ENCODE data around the gene THTPA. TPM values are rescaled to one million over a fixed set of nuclear protein-coding genes. Genes with fewer than 3 reads are reported as not detected.

The THTPA gene, protein sequence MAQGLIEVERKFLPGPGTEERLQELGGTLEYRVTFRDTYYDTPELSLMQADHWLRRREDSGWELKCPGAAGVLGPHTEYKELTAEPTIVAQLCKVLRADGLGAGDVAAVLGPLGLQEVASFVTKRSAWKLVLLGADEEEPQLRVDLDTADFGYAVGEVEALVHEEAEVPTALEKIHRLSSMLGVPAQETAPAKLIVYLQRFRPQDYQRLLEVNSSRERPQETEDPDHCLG
- total RNA-seq, result 10 to 100 TPM; 10.3 to 13.4 TPM

GRCh38 chr14:23555882-23556699 lies at the start of gene THTPA:
TSS of gene THTPA (plus strand) at chr14:23556271. CDS start at chr14:23556758, 487 bp downstream.

GRCh38 chr14:23551266-23552028 lies 4.6 kb upstream of the THTPA start, which contains the start of gene ZFHX2:
TSS of gene ZFHX2 (minus strand) at chr14:23551765. CDS start at chr14:23535325, 16,440 bp downstream.

GRCh38 chr14:23567186-23568020 lies 11.3 kb downstream of the THTPA start, which contains the start of gene AP1G2:
TSS of gene AP1G2 (minus strand) at chr14:23567791. CDS start at chr14:23567314, 477 bp downstream.

DNA sequence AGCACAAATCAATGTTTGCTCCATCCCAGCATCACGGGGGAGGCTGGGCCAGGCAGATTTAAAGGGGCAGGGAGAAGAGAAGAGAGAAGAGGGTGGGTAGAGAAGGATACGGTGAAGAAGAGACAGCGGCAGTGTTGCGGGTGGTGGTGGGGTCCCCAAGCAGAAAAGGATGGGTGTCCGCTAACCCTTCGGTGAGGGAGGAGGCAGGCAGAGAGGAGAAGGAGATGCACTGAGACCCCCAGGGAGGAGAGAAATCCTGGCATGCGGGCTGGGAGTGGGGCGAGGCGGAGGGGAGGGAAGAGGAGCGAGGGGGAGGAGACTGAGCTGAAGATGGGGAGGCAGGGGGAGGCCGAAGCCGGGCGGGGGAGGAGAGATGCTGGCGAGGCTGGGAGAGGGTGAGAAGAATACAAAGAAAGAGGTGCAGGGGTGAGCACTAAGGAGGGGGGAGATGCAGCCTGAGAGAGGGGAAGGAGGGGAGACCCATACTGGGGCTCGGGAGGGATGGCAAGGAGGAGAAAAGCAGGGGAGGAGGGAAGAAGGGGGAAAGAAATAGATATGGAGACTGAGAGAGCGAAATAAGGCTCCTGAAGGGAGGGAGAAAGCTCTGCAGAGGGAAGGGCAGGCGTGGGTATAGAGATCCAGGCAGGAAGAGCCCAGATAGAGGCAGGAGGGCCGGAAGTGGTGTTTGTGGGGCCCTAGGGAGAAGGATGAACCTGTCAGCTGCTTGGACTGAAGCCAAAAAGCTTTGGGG lies 22.7 kb downstream of the THTPA start, which contains the start of gene JPH4:
Gene JPH4 (minus strand): TSS at position 231 of the 751 bp plus-strand sequence. CDS start 1,337 bp downstream, outside the sequence.

Other genes starting within 250 kb of the THTPA start
- gene BCL2L2, start 249.4 kb upstream of the THTPA start, total RNA-seq, result 1 to 10 TPM; 2.1 to 3.0 TPM
- gene PABPN1, start 234.8 kb upstream of the THTPA start, total RNA-seq, result 100 to 1,000 TPM; 186 to 197 TPM
- gene SLC22A17, start 203.4 kb upstream of the THTPA start, total RNA-seq, result 1 to 10 TPM; 2.1 to 2.2 TPM
- not detected for gene EFS, start 191.1 kb upstream of the THTPA start, total RNA-seq
- gene IL25, start 183.5 kb upstream of the THTPA start, total RNA-seq, result not detected
- gene CMTM5, start 179.2 kb upstream of the THTPA start, total RNA-seq, result not detected
- gene MYH6, start 148.0 kb upstream of the THTPA start, total RNA-seq, result not detected
- not detected for gene MYH7, start 120.6 kb upstream of the THTPA start, total RNA-seq
- gene NGDN, start 86.6 kb upstream of the THTPA start, total RNA-seq, result 10 to 100 TPM; 41.3 to 42.3 TPM
- gene ZFHX2, start 4.5 kb upstream of the THTPA start, total RNA-seq, result under 1 TPM; 0.53 to 0.93 TPM
- gene AP1G2, start 11.5 kb downstream of the THTPA start, total RNA-seq, result 100 to 1,000 TPM; 299 to 314 TPM
- under 1 TPM; 0.07 to 0.10 TPM for gene JPH4, start 22.5 kb downstream of the THTPA start, total RNA-seq
- gene DHRS2, start 80.1 kb downstream of the THTPA start, total RNA-seq, result under 1 TPM; 0.18 to 0.24 TPM

All from activated naive CD4-positive, alpha-beta T cell treated with anti-CD3 and anti-CD28 coated beads, Interleukin-2, amount 10 ng/mL, durations not matched to agents 5 hours and 36 hours (primary cell).